HG03108 (cell line): ENCODE measurements around the gene PAK1IP1.
"Not testable (repeated sequence)": the region's sequence is repeated elsewhere in the genome, so short reads cannot be mapped to it uniquely, and the experiment has no call there.

Experiments used
- ATAC-seq: cut with Tn5 transposase; IDR thresholded peaks from one replicate; pipeline ENCODE4 v1.9.1; 2021; ENCODE audit warnings: moderate library complexity; ENCODE audit not compliant: unreplicated experiment

PAK1IP1 gene

GRCh38 chr6:10740061-10740460 is 45.3 kb downstream of the PAK1IP1 start:
- ATAC-seq = no peak

- not testable (repeated sequence) for ATAC-seq
Observed at GRCh38 chr6:10741643-10742042, 46.9 kb downstream of the PAK1IP1 start.

- ATAC-seq = no peak
Observed at GRCh38 chr6:10742251-10742650, 47.5 kb downstream of the PAK1IP1 start.

- ATAC-seq = no peak
Observed at GRCh38 chr6:10743515-10743914, 48.7 kb downstream of the PAK1IP1 start.

- no peak for ATAC-seq
Observed at GRCh38 chr6:10745116-10745515, 50.3 kb downstream of the PAK1IP1 start.

- no peak for ATAC-seq
Observed at GRCh38 chr6:10746915-10747250, 52.1 kb downstream of the PAK1IP1 start.

GRCh38 chr6:10747251-10747972 is 52.6 kb downstream of the PAK1IP1 start, which contains the start of gene TMEM14B:
TSS of gene TMEM14B (plus strand) at chr6:10747805. CDS start at chr6:10749246, 1,441 bp downstream.
- ATAC-seq = peak; percentile 95

GRCh38 chr6:10749734-10750133 is 55.0 kb downstream of the PAK1IP1 start:
- no peak for ATAC-seq

- ATAC-seq = not testable (repeated sequence)
Observed at GRCh38 chr6:10750568-10750967, 55.8 kb downstream of the PAK1IP1 start.

- not testable (repeated sequence) for ATAC-seq
Observed at GRCh38 chr6:10751757-10752156, 57.0 kb downstream of the PAK1IP1 start.

- no peak for ATAC-seq
Observed at GRCh38 chr6:10756085-10756484, 61.3 kb downstream of the PAK1IP1 start.
